Liver (tissue), 10 donors: ENCODE measurements around the gene IL18RAP. TPM values are rescaled to one million over a fixed set of nuclear protein-coding genes. Genes with fewer than 3 reads are reported as not detected.

Experiments
- DNase-seq: peaks from one replicate; pipeline ENCODE4 v3.0.0-alpha.2; 2017; ENCODE audit warnings: low spot score
- H3K27ac ChIP-seq, 2 donors: one replicate each; pipeline ENCODE4 v1.7.0; 2013; ENCODE audit warnings: inconsistent platforms in 2 of 2, low read length in 2 of 2, control low read depth in 1 of 2, low read depth in 1 of 2, mild to moderate bottlenecking in 1 of 2
- H3K27me3 ChIP-seq, 4 donors: one replicate each; pipeline versions ENCODE4 v1.6.1 to v1.7.0; 2013; ENCODE audit warnings: low read length in 3 of 4, inconsistent platforms in 1 of 4, mild to moderate bottlenecking in 1 of 4, moderate library complexity in 1 of 4; ENCODE audit not compliant: control insufficient read depth in 4 of 4, insufficient read depth in 4 of 4
- H3K36me3 ChIP-seq, 4 donors: one replicate each; pipeline versions ENCODE4 v1.6.1 to v1.7.0; 2013; ENCODE audit warnings: low read length in 3 of 4, mild to moderate bottlenecking in 3 of 4, low read depth in 1 of 4, moderate library complexity in 1 of 4; ENCODE audit not compliant: control insufficient read depth in 4 of 4, insufficient read depth in 3 of 4
- H3K4me1 ChIP-seq, 4 donors: one replicate each; pipeline versions ENCODE4 v1.6.1 to v1.7.0; 2013; ENCODE audit warnings: low read length in 3 of 4, mild to moderate bottlenecking in 3 of 4, moderate library complexity in 1 of 4; ENCODE audit not compliant: control insufficient read depth in 4 of 4, insufficient read depth in 4 of 4
- H3K4me3 ChIP-seq, 3 donors: one replicate each; pipeline versions ENCODE4 v1.6.1 to v1.7.0; 2013; ENCODE audit warnings: low read length in 3 of 3, control low read depth in 1 of 3, low read depth in 1 of 3, mild to moderate bottlenecking in 1 of 3
- H3K9ac ChIP-seq, 2 donors: one replicate each; pipeline ENCODE4 v1.7.0; 2013; ENCODE audit warnings: low read length in 2 of 2, mild to moderate bottlenecking in 2 of 2, moderate library complexity in 2 of 2, control low read depth in 1 of 2, low read depth in 1 of 2
- H3K9me3 ChIP-seq, 4 donors: one replicate each; pipeline versions ENCODE4 v1.6.1 to v1.7.0; 2013; ENCODE audit warnings: low read length in 3 of 4; ENCODE audit not compliant: control insufficient read depth in 4 of 4
- ATF3 ChIP-seq: IDR thresholded peaks from 2 replicates; pipeline ENCODE4 v1.6.1; 2016; ENCODE audit warnings: antibody characterized with exemption
- EGR1 ChIP-seq, 2 donors: IDR thresholded peaks; 2 replicates each; pipeline ENCODE4 v1.6.1; 2016 to 2018; ENCODE audit warnings: antibody characterized with exemption in 2 of 2, low read depth in 2 of 2
- FOXA1 ChIP-seq: IDR thresholded peaks from 2 replicates; pipeline ENCODE4 v1.6.1; 2016; ENCODE audit warnings: antibody characterized with exemption
- FOXA2 ChIP-seq: IDR thresholded peaks from 2 replicates; pipeline ENCODE4 v1.6.1; 2016; ENCODE audit warnings: antibody characterized with exemption
- GABPA ChIP-seq, 2 donors: IDR thresholded peaks in 1 of 2; conservative IDR thresholded peaks in 1 of 2; 2 replicates each; pipeline ENCODE4 v1.6.1; 2016; ENCODE audit warnings: antibody characterized with exemption in 2 of 2, mild to moderate bottlenecking in 1 of 2, moderate library complexity in 1 of 2
- HNF4A ChIP-seq, 2 donors: conservative IDR thresholded peaks; 2 replicates each; pipeline ENCODE4 v1.6.1; 2016; ENCODE audit warnings: antibody characterized with exemption in 2 of 2, mild to moderate bottlenecking in 2 of 2
- HNF4G ChIP-seq: IDR thresholded peaks from 2 replicates; pipeline ENCODE4 v1.6.1; 2016; ENCODE audit warnings: antibody characterized with exemption
- JUND ChIP-seq, 2 donors: IDR thresholded peaks; 2 replicates each; pipeline ENCODE4 v1.6.1; 2016; ENCODE audit warnings: antibody characterized with exemption in 2 of 2
- MAX ChIP-seq: IDR thresholded peaks from 2 replicates; pipeline ENCODE4 v1.6.1; 2016; ENCODE audit warnings: antibody characterized with exemption
- NR2F2 ChIP-seq: IDR thresholded peaks from 2 replicates; pipeline ENCODE4 v1.6.1; 2016; ENCODE audit warnings: antibody characterized with exemption
- REST ChIP-seq: IDR thresholded peaks from 2 replicates; pipeline ENCODE4 v1.6.1; 2016; ENCODE audit warnings: antibody characterized with exemption, mild to moderate bottlenecking
- RXRA ChIP-seq, 2 donors: IDR thresholded peaks; 2 replicates each; pipeline ENCODE4 v1.6.1; 2017 to 2018; ENCODE audit warnings: antibody characterized with exemption in 2 of 2, mild to moderate bottlenecking in 1 of 2
- SP1 ChIP-seq: IDR thresholded peaks from 2 replicates; pipeline ENCODE4 v1.6.1; 2018; ENCODE audit warnings: antibody characterized with exemption, mild to moderate bottlenecking
- TAF1 ChIP-seq: conservative IDR thresholded peaks from 2 replicates; pipeline ENCODE4 v1.6.1; 2016; ENCODE audit warnings: antibody characterized with exemption, mild to moderate bottlenecking
- YY1 ChIP-seq: IDR thresholded peaks from 2 replicates; pipeline ENCODE4 v1.6.1; 2016; ENCODE audit warnings: antibody characterized with exemption, mild to moderate bottlenecking
- ZBTB33 ChIP-seq: IDR thresholded peaks from 2 replicates; pipeline ENCODE4 v1.6.1; 2016; ENCODE audit warnings: antibody characterized with exemption
- WGBS: extraction: QIAGEN DNeasy Blood & Tissue Kit; methylation state at CpG from one replicate; pipeline ENCODE4 v1.1.7; 2013; 5-methylcytosine and 5-hydroxymethylcytosine counted together
- polyA plus RNA-seq, 2 donors: library from polyadenylated mRNA; stranded (reverse) in 1 of 2; unstranded in 1 of 2; fragments of 200-250 nt in 1 of 2; fragments of >200 nt in 1 of 2; fragmentation: Nextera tagmentation in 1 of 2; extraction: Ambion mirVana in 1 of 2; gene quantifications; one replicate each; pipeline versions ENCODE4 v1.2.1 to v1.2.3, GENCODE V29; 2013 to 2015
- small RNA-seq: library from RNA; depleted of rRNA; stranded (forward); fragments of <200 nt; gene quantifications from one replicate; pipeline ENCODE3, GENCODE V24; 2014
- total RNA-seq, 2 donors: library from RNA; depleted of rRNA; stranded (reverse); fragments of >200 nt; gene quantifications; one replicate each; pipeline ENCODE4 v1.2.3, GENCODE V29; 2014
- donor health status: healthy.
- donor health status: healthy.
- donor health status: healthy.
- donor health status: healthy.
- donor health status: healthy.

Gene IL18RAP
- total and polyA plus RNA-seq, 4 donors, result 0.14 to 7.3 (median 1.4) TPM

- 89% methylated on average over 2 of the region's 2 CpGs for WGBS
- Histone ChIP-seq H3K4me3 (no peak overlapping the region), H3K27ac (no peak overlapping the region), H3K9me3 (peaks cover 0 to 2% (median 0%) of the 10 kb centered on the region in 4 donors), H3K9ac (no peak overlapping the region), H3K4me1 (no peaks in the 10 kb centered on the region), H3K36me3 (no peaks in the 10 kb centered on the region), H3K27me3 (no peaks in the 10 kb centered on the region)
- TF ChIP-seq ATF3, result no peak
- no peak for TF ChIP-seq JUND (IDR thresholded peaks at IDR 0.05)
- TF ChIP-seq RXRA (IDR thresholded peaks at IDR 0.05), result no peak
- TF ChIP-seq HNF4A (conservative IDR thresholded peaks at IDR 0.05), result no peak
- TF ChIP-seq NR2F2, result no peak
- no peak for TF ChIP-seq TAF1
- DNase-seq, result no peak
These were observed 75.5 kb downstream of the IL18RAP start for GRCh38 chr2:102498414-102498813.

- Histone ChIP-seq H3K27ac (no peak overlapping the region), H3K4me3 (no peak overlapping the region), H3K9ac (no peak overlapping the region), H3K9me3 (peaks cover 0 to 2% (median 0%) of the 10 kb centered on the region in 4 donors), H3K4me1 (no peaks in the 10 kb centered on the region), H3K36me3 (no peaks in the 10 kb centered on the region), H3K27me3 (no peaks in the 10 kb centered on the region)
- DNase-seq, result no peak
- 77% methylated on average over 1 of the region's 1 CpG for WGBS
- TF ChIP-seq ZBTB33 (no peak), EGR1 (IDR thresholded peaks at IDR 0.05; ENCODE audit: low read depth in 2 of 2) (no peak), HNF4A (conservative IDR thresholded peaks at IDR 0.05) (no peak), YY1 (no peak), JUND (IDR thresholded peaks at IDR 0.05) (no peak), GABPA (IDR thresholded peaks at IDR 0.05 in 1 of 2, conservative IDR thresholded peaks at IDR 0.05 in 1 of 2) (no peak), TAF1 (no peak), RXRA (IDR thresholded peaks at IDR 0.05) (no peak), FOXA2 (no peak), FOXA1 (no peak), REST (no peak), MAX (no peak), HNF4G (no peak), SP1 (no peak)
These were observed 76.6 kb downstream of the IL18RAP start for GRCh38 chr2:102499558-102499957.

Small RNA genes lying within 50 kb of the gene (small RNA-seq; reads per million reads assigned to genes)
- gene MIR4772, result 0.35 reads per million, percentile 38 among the genes with 10 or more reads in this experiment

Other genes with a start within 250 kb of the IL18RAP start
- gene IL1RL2, start 236.1 kb upstream of the IL18RAP start, total RNA-seq, result 1 to 10 TPM in 1 of 2 donors, under 1 TPM in 1; 0.98 to 1.3 TPM
- gene IL1RL2, start 236.1 kb upstream of the IL18RAP start, polyA plus RNA-seq, result 1 to 10 TPM; 1.3 to 2.0 TPM
- gene IL1RL1, start 111.6 kb upstream of the IL18RAP start, total RNA-seq, result 1 to 10 TPM in 1 of 2 donors, under 1 TPM in 1; 0.75 to 6.2 TPM
- gene IL1RL1, start 111.6 kb upstream of the IL18RAP start, polyA plus RNA-seq, result 1 to 10 TPM; 1.3 to 5.2 TPM
- 10 to 100 TPM in 1 of 2 donors, 1 to 10 TPM in 1; 4.8 to 12.7 TPM for gene IL18R1, start 67.4 kb upstream of the IL18RAP start, total RNA-seq
- gene IL18R1, start 67.4 kb upstream of the IL18RAP start, polyA plus RNA-seq, result 1 to 10 TPM; 4.9 to 7.0 TPM
- not detected for gene SLC9A4, start 50.1 kb downstream of the IL18RAP start, total RNA-seq
- gene SLC9A4, start 50.1 kb downstream of the IL18RAP start, polyA plus RNA-seq, result not detected
- gene SLC9A2, start 196.4 kb downstream of the IL18RAP start, total RNA-seq, result under 1 TPM; under 0.01 to 0.05 TPM
- gene SLC9A2, start 196.4 kb downstream of the IL18RAP start, polyA plus RNA-seq, result under 1 TPM in 1 of 2 donors, not detected in 1; 0.01 TPM